PC-3 (cell line): Measurements from ENCODE around the gene NKAPD1. TPM values are rescaled to one million over a fixed set of nuclear protein-coding genes. Genes with fewer than 3 reads are reported as not detected.

Experiments used
- ATAC-seq: fragments of 200-7000 bp; cut with Tn5 transposase; 2 replicates; pipeline ENCODE4 v1.9.1; 2020; ENCODE audit warnings: mild to moderate bottlenecking, moderate library complexity
- Bru-seq: library from RNA; stranded (reverse); fragments of 400-500 nt; gene quantifications from one replicate; lab custom pipeline; 2021; lab: Mats Ljungman, UMichigan
- BruChase-seq, 2 experiments: library from RNA; stranded (reverse); fragments of 400-500 nt; gene quantifications; one replicate each; lab custom pipeline; 2021; lab: Mats Ljungman, UMichigan
- BruUV-seq: library from RNA; stranded (reverse); fragments of 400-500 nt; replicated peaks from 2 replicates; lab custom pipeline; 2021; lab: Mats Ljungman, UMichigan
- CTCF ChIA-PET: fragments of 300-600 bp; sonication (Branson Sonifier 250); formaldehyde crosslinking; loops from one replicate; lab custom pipeline; 2022; ENCODE audit warnings: antibody characterized with exemption; lab: Charles Lee
- POLR2A ChIA-PET: fragments of 300-600 bp; sonication (Branson Sonifier 250); formaldehyde crosslinking; loops from one replicate; lab custom pipeline; 2022; ENCODE audit warnings: antibody characterized with exemption; ENCODE audit not compliant: unreplicated experiment; lab: Charles Lee
- DNase-seq: peaks from one replicate; pipeline ENCODE4 v3.0.0-alpha.2; 2015
- H2AFZ ChIP-seq: fragments of 300-600 bp; sonication (generic); 2 replicates; pipeline ENCODE4 v1.6.0; 2016; ENCODE audit warnings: antibody characterized with exemption, low read length
- H3F3A ChIP-seq: fragments of 300-600 bp; sonication (generic); one replicate; pipeline ENCODE4 v1.6.0; 2017; ENCODE audit warnings: antibody characterized with exemption, low read length, control low read depth, mild to moderate bottlenecking; ENCODE audit not compliant: unreplicated experiment
- H3K27ac ChIP-seq: fragments of 300-600 bp; sonication (generic); 2 replicates; pipeline ENCODE4 v1.5.1; 2016; ENCODE audit warnings: mild to moderate bottlenecking, low read length
- H3K27me3 ChIP-seq: fragments of 300-600 bp; sonication (generic); 2 replicates; pipeline ENCODE4 v1.6.1; 2016; ENCODE audit warnings: low read length, mixed read lengths
- H3K36me3 ChIP-seq: fragments of 300-600 bp; sonication (generic); 2 replicates; pipeline ENCODE4 v1.6.1; 2016; ENCODE audit warnings: low read depth, mixed run types, low read length, mixed read lengths
- H3K4me1 ChIP-seq: fragments of 300-600 bp; sonication (generic); 2 replicates; pipeline ENCODE4 v1.5.1; 2016; ENCODE audit warnings: low read length; ENCODE audit not compliant: insufficient read depth
- H3K4me2 ChIP-seq: fragments of 300-600 bp; sonication (generic); 2 replicates; pipeline ENCODE4 v1.6.0; 2016; ENCODE audit warnings: low read length
- H3K4me3 ChIP-seq: fragments of 300-600 bp; sonication (generic); 2 replicates; pipeline ENCODE4 v1.5.1; 2016; ENCODE audit warnings: mild to moderate bottlenecking, low read length, mixed read lengths
- H3K79me2 ChIP-seq: fragments of 300-600 bp; sonication (generic); 2 replicates; pipeline ENCODE4 v1.6.1; 2017; ENCODE audit warnings: low read length, mixed read lengths
- H3K9ac ChIP-seq: fragments of 300-600 bp; sonication (generic); 2 replicates; pipeline ENCODE4 v1.6.0; 2016; ENCODE audit warnings: mild to moderate bottlenecking, low read length
- H3K9me2 ChIP-seq: fragments of 300-600 bp; sonication (generic); replicated peaks from 2 replicates; pipeline ENCODE4 v1.6.1; 2016; ENCODE audit warnings: mixed run types, low read length, mixed read lengths
- H3K9me3 ChIP-seq: fragments of 300-600 bp; sonication (generic); 2 replicates; pipeline ENCODE4 v1.6.1; 2016; ENCODE audit warnings: low read length, mixed read lengths
- H4K20me1 ChIP-seq: fragments of 300-600 bp; sonication (generic); 2 replicates; pipeline ENCODE4 v1.6.1; 2016; ENCODE audit warnings: low read length, mixed read lengths
- CTCF ChIP-seq: fragments of 300-600 bp; sonication (generic); conservative IDR thresholded peaks from 2 replicates; pipeline ENCODE4 v1.5.1; 2017; ENCODE audit warnings: antibody characterized with exemption, low read depth, mild to moderate bottlenecking, low read length
- EZH2 ChIP-seq: fragments of 300-600 bp; sonication (generic); IDR thresholded peaks from one replicate; pipeline ENCODE4 v1.6.1; 2017; ENCODE audit warnings: antibody characterized with exemption, mild to moderate bottlenecking, low read length; ENCODE audit not compliant: unreplicated experiment
- EZH2phosphoT487 ChIP-seq: fragments of 300-600 bp; sonication (generic); IDR thresholded peaks from 2 replicates; pipeline ENCODE4 v1.6.1; 2018; ENCODE audit warnings: mild to moderate bottlenecking, antibody characterized with exemption, low read length, borderline replicate concordance
- intact Hi-C: fragments of 100-400 bp; cut with micrococcal nuclease; formaldehyde crosslinking; loops from 2 replicates; pipeline ENCODE4 v1.9.0; 2023
- long read RNA-seq: library from polyadenylated mRNA; unstranded; transcript quantifications from one replicate; pipeline ENCODE4 v2.0.0, GENCODE V29; 2021; ENCODE audit not compliant: unreplicated experiment
- total RNA-seq: library from RNA; depleted of rRNA; stranded (reverse); fragments of >200 nt; gene quantifications from 2 replicates; pipeline ENCODE4 v1.2.3, GENCODE V29; 2014; rRNA removed

The NKAPD1 gene
- 19.4 and 34.3 TPM in 2 replicates for total RNA-seq
- percentile 86 among the genes with signal in this experiment for Bru-seq, nascent RNA
- BruChase-seq, experiment 1, labeled RNA remaining after a 6-hour chase: percentile 90 among the genes with signal in this experiment
- percentile 95 among the genes with signal in this experiment for BruChase-seq, experiment 2, labeled RNA remaining after a 2-hour chase
- long read RNA-seq, transcript NKAPD1-202 (6 exons, 3,669 nt): major isoform, 23 of 41 reads
- long read RNA-seq, partial matches to known transcripts: 5 of 41 reads
- long read RNA-seq, other reads (novel, unspliced or antisense): 9 of 41 reads

GRCh38 chr11:112073941-112074811 lies at the start of gene NKAPD1, which contains the start of gene PIH1D2:
NKAPD1 (plus strand) TSS chr11:112074299; CDS start chr11:112075575, 1,276 bp downstream.
PIH1D2 (minus strand) TSS chr11:112074017; CDS start chr11:112073174, 843 bp downstream.
- intact Hi-C loops: loop anchor here (1.0 to 5.0 kb wide), 2 partner anchors 12 to 197 kb away; partner anchors contain the start of genes CFAP68, FDXACB1, SDHD and TIMM8B
- BruUV-seq: TSS peak; percentile 73
- H3K9ac ChIP-seq: peak within 1 kb of the TSS; percentile 96
- H2AFZ ChIP-seq: peak within 1 kb of the TSS; percentile 94
- H3K4me3 ChIP-seq: peak within 1 kb of the TSS; percentile 93
- no peaks in the 10 kb centered on the region for H3K9me3 ChIP-seq
- ATAC-seq: peak; percentile 90
- CTCF ChIA-PET: no interaction called here
- TF ChIP-seq CTCF (no peak), EZH2phosphoT487 (no peak), EZH2 (no peak)
- H3F3A ChIP-seq: no peaks in the 10 kb centered on the region
- H3K27ac ChIP-seq: peak within 1 kb of the TSS; percentile 89
- H3K4me1 ChIP-seq: peaks cover 16% of the 10 kb centered on the region
- H4K20me1 ChIP-seq: no peaks in the 10 kb centered on the region
- POLR2A ChIA-PET: no interaction called here
- peak within 1 kb of the TSS; percentile 85 for H3K4me2 ChIP-seq
- no peaks in the 10 kb centered on the region for H3K9me2 ChIP-seq
- peaks cover 26% of the 10 kb centered on the region for H3K36me3 ChIP-seq
- no peaks in the 10 kb centered on the region for H3K27me3 ChIP-seq
- H3K79me2 ChIP-seq: peaks cover 31% of the 10 kb centered on the region
- DNase-seq: peak; percentile 92

- Histone ChIP-seq H2AFZ (peak within 1 kb of the TSS; percentile 94), H3K79me2 (peaks cover 24% of the 10 kb centered on the region), H3K27ac (peak within 1 kb of the TSS; percentile 81), H3K9me3 (no peaks in the 10 kb centered on the region), H3K9ac (peak within 1 kb of the TSS; percentile 96), H3K36me3 (peaks cover 18% of the 10 kb centered on the region), H3K4me2 (peak within 1 kb of the TSS; percentile 100), H3K27me3 (no peaks in the 10 kb centered on the region), H3K4me1 (peaks cover 6% of the 10 kb centered on the region; the same call in 1 of the 2 replicates), H4K20me1 (no peaks in the 10 kb centered on the region), H3F3A (no peaks in the 10 kb centered on the region), H3K9me2 (no peaks in the 10 kb centered on the region), H3K4me3 (peak within 1 kb of the TSS; percentile 100)
- DNase-seq (peak; percentile 87), ATAC-seq (peak; percentile 85)
- CTCF ChIA-PET: no interaction called here
- TF ChIP-seq CTCF (no peak), EZH2phosphoT487 (no peak), EZH2 (no peak)
- no TSS peak for BruUV-seq
- intact Hi-C loops: loop anchor here (2.0 to 5.0 kb wide), 2 partner anchors 42 to 93 kb away; no protein-coding TSS in a partner anchor
- POLR2A ChIA-PET: interaction anchor here (0.7 kb wide), 1 partner anchor 195 kb away, joined by 4 read pairs; no protein-coding TSS in a partner anchor
These were observed 49.1 kb upstream of the NKAPD1 start, which contains the start of gene DLAT for GRCh38 chr11:112024773-112025678. DLAT (plus strand) TSS chr11:112025408; CDS start chr11:112025473, 65 bp downstream.
